ENCODE measurements around the gene TMEM187.

Gene TMEM187

DNA sequence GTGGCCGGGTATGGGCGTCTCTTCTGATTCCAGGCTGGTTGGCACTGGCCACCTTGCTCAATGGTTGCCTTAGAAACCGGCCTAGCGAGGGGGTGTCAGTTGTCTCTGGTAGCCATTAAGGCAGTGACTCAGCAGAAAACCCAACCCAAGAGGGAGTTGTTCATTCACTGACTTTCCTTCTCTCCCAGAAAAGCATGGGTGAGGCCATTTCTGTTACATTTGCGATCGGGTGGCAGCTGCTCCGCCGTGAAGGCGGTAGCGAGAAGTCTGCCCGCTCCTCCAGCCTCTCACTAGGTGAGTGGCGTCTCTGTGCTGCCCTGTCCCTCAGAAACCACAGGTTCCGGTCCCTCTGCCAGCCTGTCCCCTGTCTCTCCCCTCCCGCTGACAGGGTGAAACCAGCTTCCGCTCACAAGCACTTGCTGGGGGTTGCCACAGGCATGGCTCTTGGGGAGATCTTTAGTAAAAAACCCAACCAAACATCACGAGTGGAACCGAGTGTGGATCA, 29.7 kb downstream of the TMEM187 start:
- no peak for DNase-seq (ENCODE audit: low read depth)

DNA sequence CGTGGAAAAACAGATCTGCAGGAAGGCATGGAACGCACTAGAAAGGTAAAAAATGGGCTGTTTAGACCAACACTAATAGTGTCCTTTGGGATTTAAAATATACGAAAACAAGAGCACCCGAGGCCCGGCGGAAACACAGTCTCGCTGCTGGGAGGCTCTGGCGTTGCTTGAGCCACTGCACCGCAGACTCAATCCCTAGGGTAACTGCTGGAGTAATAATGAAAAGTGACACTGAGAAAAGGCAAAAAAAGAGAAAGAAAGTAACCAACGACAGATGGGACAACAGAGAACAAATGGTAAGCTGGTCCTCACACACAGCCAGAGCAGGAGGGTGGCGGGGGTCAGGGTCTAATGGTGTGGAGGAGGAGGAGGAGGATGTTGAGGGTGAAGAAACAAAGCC, 31.8 kb downstream of the TMEM187 start:
- no peak for DNase-seq (ENCODE audit: low read depth)

DNA sequence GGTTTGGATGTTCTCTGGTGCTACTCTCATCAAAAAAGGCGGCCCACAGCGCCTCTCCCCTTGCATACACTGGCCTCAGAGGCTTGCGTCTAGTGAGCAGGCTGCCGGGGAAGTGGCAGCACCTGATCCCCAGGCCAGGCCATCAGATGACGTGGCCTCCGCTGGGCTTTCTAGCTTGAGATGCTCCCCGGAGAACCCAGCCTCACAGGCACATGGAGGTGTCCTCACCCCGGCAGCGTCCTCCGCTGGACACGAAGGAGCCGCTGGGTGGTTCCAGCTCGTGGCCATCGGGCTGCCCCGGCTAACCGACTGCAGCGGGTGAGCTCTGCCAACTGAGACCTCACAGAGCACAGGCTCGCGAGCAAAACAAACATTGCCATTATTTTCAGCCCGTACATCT, 34.4 kb downstream of the TMEM187 start:
- no peak for DNase-seq (ENCODE audit: low read depth)

DNA sequence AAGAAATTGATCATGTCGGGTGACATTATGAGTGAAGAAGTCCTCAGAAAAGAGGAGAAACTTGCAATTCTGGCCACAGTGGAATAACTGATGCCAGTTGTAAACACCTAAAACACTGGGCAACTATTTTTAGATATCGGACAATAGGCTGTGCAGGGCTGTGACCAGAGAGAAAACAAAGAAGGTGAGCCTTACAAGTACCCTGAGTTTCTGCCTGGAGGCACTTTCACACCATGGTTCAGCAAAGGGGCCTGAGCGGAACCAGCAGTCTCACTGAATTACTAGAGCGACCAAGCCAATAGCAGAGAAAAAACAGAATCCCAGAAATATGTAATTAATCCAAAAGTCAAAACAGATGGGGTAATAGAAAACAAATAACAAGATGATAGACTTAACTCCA, 36.0 kb downstream of the TMEM187 start:
- DNase-seq (ENCODE audit: low read depth): no peak

GRCh38 chrX:154010330-154011087, 38.0 kb downstream of the TMEM187 start:
- DNase-seq (ENCODE audit: low read depth): no peak

DNA sequence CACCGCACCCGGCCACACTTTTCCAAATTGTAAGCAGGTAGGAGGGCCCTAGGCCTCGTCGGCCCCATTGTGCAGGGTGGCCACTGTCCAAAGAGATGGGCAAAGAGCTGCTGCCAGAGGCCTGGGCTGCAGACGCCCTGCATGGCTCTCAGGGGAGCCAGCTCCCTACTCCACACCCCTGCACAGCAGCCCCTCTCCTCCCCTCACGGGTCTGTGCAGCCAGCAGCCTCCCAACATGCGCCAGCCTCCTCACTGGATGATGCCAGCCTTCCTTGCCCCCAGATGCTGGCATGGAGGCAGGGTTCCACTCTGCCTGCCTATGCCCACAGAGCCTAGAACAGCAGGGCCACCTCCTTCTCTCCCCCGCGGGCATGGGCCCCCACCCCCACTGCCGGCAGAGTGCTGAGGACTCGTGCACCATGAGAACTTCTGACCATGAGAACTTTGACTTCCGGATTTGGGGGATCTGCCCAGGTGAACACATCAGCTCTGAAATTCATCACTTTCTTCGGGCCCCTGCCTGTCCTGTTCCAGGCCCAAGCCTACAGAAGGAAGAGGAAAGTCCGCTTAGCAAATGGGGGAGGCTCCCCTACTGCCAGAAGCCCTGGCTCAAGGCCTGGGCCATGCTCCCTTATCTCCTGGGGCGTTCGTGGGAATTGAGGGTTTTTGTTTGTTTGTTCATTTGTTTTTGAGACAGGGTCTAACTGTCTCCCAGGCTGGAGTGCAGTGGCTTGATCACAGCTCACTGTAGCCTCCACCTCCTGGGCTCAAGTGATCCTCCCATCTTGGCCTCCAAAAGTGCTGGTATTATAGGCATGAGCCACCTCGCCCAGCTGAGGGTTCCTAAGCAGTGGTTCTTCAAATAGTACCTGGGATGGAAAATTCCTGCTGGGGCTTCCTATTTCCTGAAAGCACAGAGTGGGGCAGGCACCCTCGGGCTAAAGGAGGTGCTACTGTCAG, 39.1 kb downstream of the TMEM187 start:
- no peak for DNase-seq (ENCODE audit: low read depth)

DNA sequence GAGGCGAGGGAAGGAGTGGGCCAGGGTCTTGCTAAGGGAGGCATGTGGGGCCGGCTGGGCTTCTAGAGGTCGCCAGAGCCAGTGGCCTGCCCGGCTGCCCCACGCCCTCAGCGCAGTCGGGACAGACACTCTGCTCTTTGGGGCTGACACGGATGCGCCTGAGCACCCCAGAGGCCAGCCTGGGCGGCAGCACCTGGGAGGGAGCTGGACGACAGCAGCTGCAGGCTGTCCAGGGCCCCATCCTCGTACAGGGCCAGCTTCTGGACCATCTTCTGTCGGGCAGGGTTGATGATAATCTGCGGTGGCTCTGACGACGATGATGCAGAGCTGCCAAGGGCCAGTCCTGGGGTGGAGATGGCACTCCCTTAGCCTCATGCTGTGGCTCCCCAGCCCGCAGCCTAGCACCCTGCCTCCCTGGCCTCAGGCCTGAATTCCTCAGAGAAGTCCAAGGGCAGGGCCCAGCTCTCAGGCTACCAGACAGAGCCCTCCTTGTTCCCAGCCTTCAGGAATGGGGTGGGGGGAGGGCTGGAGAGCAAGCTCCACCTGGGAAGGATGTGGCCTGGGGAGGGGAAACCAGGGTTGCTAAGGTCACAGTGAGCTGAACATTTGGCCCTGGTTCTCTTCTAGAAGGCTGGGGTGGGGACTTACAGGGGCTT, 39.9 kb downstream of the TMEM187 start:
- DNase-seq (ENCODE audit: low read depth): no peak

- DNase-seq (ENCODE audit: low read depth): no peak
These were observed 40.5 kb downstream of the TMEM187 start for GRCh38 chrX:154013001-154013421.

DNA sequence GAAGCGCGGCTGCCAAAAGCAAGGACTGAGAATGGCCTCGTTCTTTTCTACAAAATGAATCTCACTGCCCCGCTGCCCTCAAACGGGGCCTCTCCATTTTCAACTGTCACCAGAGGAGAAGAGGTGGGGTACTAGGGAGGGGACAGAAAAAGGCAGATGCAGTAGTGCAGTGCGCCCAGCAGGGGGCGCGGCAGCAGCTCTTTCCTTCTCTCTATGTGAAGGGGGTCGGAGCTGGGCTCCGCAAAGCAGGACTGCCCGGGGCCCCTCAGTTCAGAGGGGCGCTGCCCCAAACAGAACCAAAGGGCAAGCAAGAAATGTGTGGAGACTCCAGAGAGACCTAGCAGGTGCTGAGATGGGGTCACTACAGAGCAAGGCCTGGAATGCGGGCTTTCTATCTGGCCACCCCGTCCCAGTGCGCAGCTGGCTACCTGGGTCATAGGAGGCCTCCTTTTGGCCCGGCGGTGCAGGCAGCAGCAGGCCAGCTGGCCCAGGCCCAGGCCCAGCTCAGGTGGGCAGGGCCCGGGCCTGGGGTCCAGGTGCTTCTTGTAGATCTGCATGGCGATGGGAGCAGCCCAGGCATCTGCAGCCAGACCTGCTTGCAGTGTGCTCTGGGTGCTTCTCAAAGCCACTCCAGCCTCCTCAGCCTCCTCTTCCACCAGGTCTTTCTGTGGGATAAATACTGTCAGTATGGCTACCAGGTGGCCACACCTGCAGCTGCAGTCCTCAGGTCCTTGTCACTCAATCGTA, 41.2 kb downstream of the TMEM187 start:
- DNase-seq (ENCODE audit: low read depth): no peak

GRCh38 chrX:154014429-154015380, 42.2 kb downstream of the TMEM187 start:
- DNase-seq (ENCODE audit: low read depth): no peak

GRCh38 chrX:154015581-154016264, 43.2 kb downstream of the TMEM187 start:
- DNase-seq (ENCODE audit: low read depth): no peak

GRCh38 chrX:154016366-154017076, 44.0 kb downstream of the TMEM187 start:
- no peak for DNase-seq (ENCODE audit: low read depth)

DNA sequence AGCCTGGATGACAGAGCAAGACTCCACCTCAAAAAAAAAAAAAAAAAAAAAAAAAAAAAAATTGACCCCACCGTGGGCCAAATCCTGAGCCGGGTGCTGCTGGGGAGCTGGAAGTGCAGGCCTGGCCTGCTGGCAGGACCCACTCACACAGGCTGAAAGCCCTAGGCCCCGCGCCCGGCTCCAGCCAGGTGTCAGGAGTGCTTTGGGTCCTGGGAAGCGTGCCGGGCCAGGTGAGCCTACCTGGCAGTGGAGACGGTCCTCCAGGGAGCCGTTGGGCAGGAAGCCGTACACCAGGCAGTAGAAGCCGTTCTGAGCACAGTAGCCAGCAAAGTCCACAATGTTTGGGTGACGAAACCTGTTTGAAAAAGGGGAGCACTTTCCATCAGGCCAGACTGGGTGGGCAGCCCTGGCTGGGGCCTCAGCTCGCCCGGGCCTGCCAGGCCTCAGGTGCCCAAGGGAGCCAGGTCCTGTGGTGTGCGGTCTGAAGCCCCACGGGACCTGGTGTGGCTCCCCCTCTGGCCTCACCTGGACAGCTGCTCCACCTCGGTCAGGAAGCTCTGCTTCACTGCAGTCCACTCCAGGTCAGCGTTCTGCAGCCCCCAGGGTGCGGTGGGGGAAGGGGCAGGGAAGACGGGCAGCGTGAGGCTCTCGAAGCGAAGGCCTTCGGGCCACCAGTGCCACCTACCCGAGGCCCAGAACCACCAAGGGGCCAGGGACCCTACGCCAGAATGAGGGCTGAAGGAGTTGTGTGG, 45.4 kb downstream of the TMEM187 start:
- no peak for DNase-seq (ENCODE audit: low read depth)

GRCh38 chrX:154018518-154019060, 46.0 kb downstream of the TMEM187 start:
- DNase-seq (ENCODE audit: low read depth): no peak

GRCh38 chrX:154019061-154019621, 46.6 kb downstream of the TMEM187 start:
- no peak for DNase-seq (ENCODE audit: low read depth)

GRCh38 chrX:154019633-154020528, 47.3 kb downstream of the TMEM187 start, which contains the start of gene IRAK1:
IRAK1 (minus strand) TSS chrX:154019902; CDS start chrX:154019812, 90 bp downstream.
- DNase-seq (ENCODE audit: low read depth): no peak
